ENCODE measurements around the gene THEM4. TPM values are rescaled to one million over a fixed set of nuclear protein-coding genes. Genes with fewer than 3 reads are reported as not detected.

THEM4 gene
- total RNA-seq, 2 experiments from 2014 or later, result 20.1 to 22.0 TPM

GRCh38 chr1:151839082-151839412 is 70.3 kb downstream of the THEM4 start:
- no peaks in the 10 kb centered on the region for H3K27me3 Mint-ChIP-seq (ENCODE audit: low read depth)
- H3K4me3 Mint-ChIP-seq, result peak overlapping the region; percentile 88
- CTCF ChIA-PET, result no interaction called here
- H3K36me3 Mint-ChIP-seq (ENCODE audit: low read depth), result peaks cover 2% of the 10 kb centered on the region
- peak overlapping the region; percentile 83 for H3K27ac Mint-ChIP-seq
- intact Hi-C loops (cut with micrococcal nuclease), result loop anchor here (1.0 to 10.0 kb wide), 8 partner anchors 9 to 644 kb away; partner anchors contain the start of genes CELF3, PIP5K1A, POGZ and VPS72
- DNase-seq, result no peak
- H3K4me1 Mint-ChIP-seq (ENCODE audit: low read depth), result peaks cover 37% of the 10 kb centered on the region
- no peaks in the 10 kb centered on the region for H3K9me3 Mint-ChIP-seq

GRCh38 chr1:151838222-151839081 is 70.9 kb downstream of the THEM4 start:
- peak overlapping the region; percentile 88 for H3K4me3 Mint-ChIP-seq
- peaks cover 43% of the 10 kb centered on the region for H3K4me1 Mint-ChIP-seq (ENCODE audit: low read depth)
- H3K9me3 Mint-ChIP-seq, result no peaks in the 10 kb centered on the region
- peak overlapping the region; percentile 83 for H3K27ac Mint-ChIP-seq
- peaks cover 2% of the 10 kb centered on the region for H3K36me3 Mint-ChIP-seq (ENCODE audit: low read depth)
- H3K27me3 Mint-ChIP-seq (ENCODE audit: low read depth), result no peaks in the 10 kb centered on the region
- CTCF ChIA-PET, result no interaction called here
- intact Hi-C loops (cut with micrococcal nuclease), result loop anchor here (1.0 to 10.0 kb wide), 8 partner anchors 10 to 644 kb away; partner anchors contain the start of genes CELF3, PIP5K1A, POGZ and VPS72
- peak; percentile 53 for DNase-seq

GRCh38 chr1:151837884-151838221 is 71.5 kb downstream of the THEM4 start:
- Mint-ChIP-seq H3K36me3 (ENCODE audit: low read depth) (peaks cover 2% of the 10 kb centered on the region), H3K9me3 (no peaks in the 10 kb centered on the region), H3K4me1 (ENCODE audit: low read depth) (peaks cover 45% of the 10 kb centered on the region), H3K4me3 (peak overlapping the region; percentile 72), H3K27ac (peak overlapping the region; percentile 57), H3K27me3 (ENCODE audit: low read depth) (no peaks in the 10 kb centered on the region)
- CTCF ChIA-PET, result interaction anchor here (1.7 to 2.4 kb wide), 3 partner anchors 75 to 244 kb away, joined by 6 to 13 read pairs (median 12); partner anchors contain the start of gene MRPL9
- intact Hi-C loops (cut with micrococcal nuclease), result loop anchor here (2.0 to 10.0 kb wide), 8 partner anchors 47 to 643 kb away; partner anchors contain the start of genes CELF3, PIP5K1A, POGZ and TDRKH
- DNase-seq, result no peak

- H3K27ac Mint-ChIP-seq, result peak overlapping the region; percentile 57
- intact Hi-C loops (cut with micrococcal nuclease), result loop anchor here (2.0 to 10.0 kb wide), 6 partner anchors 46 to 642 kb away; partner anchors contain the start of genes CELF3, PIP5K1A, POGZ and TDRKH
- peak overlapping the region; percentile 72 for H3K4me3 Mint-ChIP-seq
- peaks cover 2% of the 10 kb centered on the region for H3K36me3 Mint-ChIP-seq (ENCODE audit: low read depth)
- CTCF ChIA-PET, result interaction anchor here (0.5 to 2.4 kb wide), 26 partner anchors 9 to 622 kb away, joined by 3 to 14 read pairs (median 5); partner anchors contain the start of gene MRPL9
- peaks cover 45% of the 10 kb centered on the region for H3K4me1 Mint-ChIP-seq (ENCODE audit: low read depth)
- DNase-seq, result peak; percentile 56
- no peaks in the 10 kb centered on the region for H3K9me3 Mint-ChIP-seq
- H3K27me3 Mint-ChIP-seq (ENCODE audit: low read depth), result no peaks in the 10 kb centered on the region
Observed at GRCh38 chr1:151837197-151837596, 72.1 kb downstream of the THEM4 start.

GRCh38 chr1:151835596-151835995 is 73.7 kb downstream of the THEM4 start:
- no peak overlapping the region for H3K4me3 Mint-ChIP-seq
- no peaks in the 10 kb centered on the region for H3K36me3 Mint-ChIP-seq (ENCODE audit: low read depth)
- CTCF ChIA-PET, result interaction anchor here (0.8 to 2.4 kb wide), 20 partner anchors 8 to 300 kb away, joined by 3 to 14 read pairs (median 5); partner anchors contain the start of gene MRPL9
- no peak overlapping the region for H3K27ac Mint-ChIP-seq
- no peak for DNase-seq
- H3K9me3 Mint-ChIP-seq, result no peaks in the 10 kb centered on the region
- H3K4me1 Mint-ChIP-seq (ENCODE audit: low read depth), result peaks cover 44% of the 10 kb centered on the region
- H3K27me3 Mint-ChIP-seq (ENCODE audit: low read depth), result no peaks in the 10 kb centered on the region
- intact Hi-C loops (cut with micrococcal nuclease), result loop anchor here (5.0 to 10.0 kb wide), 5 partner anchors 118 to 641 kb away; partner anchors contain the start of genes CELF3, PIP5K1A, POGZ and VPS72

- Mint-ChIP-seq H3K4me3 (no peak overlapping the region), H3K27ac (no peak overlapping the region), H3K9me3 (no peaks in the 10 kb centered on the region), H3K4me1 (ENCODE audit: low read depth) (peaks cover 46% of the 10 kb centered on the region), H3K36me3 (ENCODE audit: low read depth) (no peaks in the 10 kb centered on the region), H3K27me3 (ENCODE audit: low read depth) (no peaks in the 10 kb centered on the region)
- no peak for DNase-seq
- CTCF ChIA-PET, result interaction anchor here (1.0 to 1.6 kb wide), 3 partner anchors 10 to 71 kb away, joined by 3 to 5 read pairs (median 4); partner anchors contain the start of gene MRPL9
- intact Hi-C loops (cut with micrococcal nuclease), result loop anchor here (10.0 kb wide), 1 partner anchor 639 kb away; the partner anchor contains the start of genes PIP5K1A and VPS72
Observed at GRCh38 chr1:151834239-151834638, 75.1 kb downstream of the THEM4 start.

GRCh38 chr1:151833172-151833900 is 76.0 kb downstream of the THEM4 start:
- no peak overlapping the region for H3K27ac Mint-ChIP-seq
- H3K4me1 Mint-ChIP-seq (ENCODE audit: low read depth), result peaks cover 53% of the 10 kb centered on the region
- intact Hi-C loops (cut with micrococcal nuclease), result loop anchor here (10.0 kb wide), 1 partner anchor 639 kb away; the partner anchor contains the start of genes PIP5K1A and VPS72
- H3K9me3 Mint-ChIP-seq, result no peaks in the 10 kb centered on the region
- CTCF ChIA-PET, result interaction anchor here (1.0 to 1.5 kb wide), 2 partner anchors 13 to 202 kb away, joined by 3 read pairs; no protein-coding TSS in a partner anchor
- H3K36me3 Mint-ChIP-seq (ENCODE audit: low read depth), result no peaks in the 10 kb centered on the region
- H3K27me3 Mint-ChIP-seq (ENCODE audit: low read depth), result no peaks in the 10 kb centered on the region
- DNase-seq, result no peak
- no peak overlapping the region for H3K4me3 Mint-ChIP-seq

GRCh38 chr1:151832318-151832980 is 76.9 kb downstream of the THEM4 start:
- intact Hi-C loops (cut with micrococcal nuclease), result loop anchor here (10.0 kb wide), 1 partner anchor 638 kb away; the partner anchor contains the start of genes PIP5K1A and VPS72
- no peak overlapping the region for H3K4me3 Mint-ChIP-seq
- no peaks in the 10 kb centered on the region for H3K36me3 Mint-ChIP-seq (ENCODE audit: low read depth)
- no peak for DNase-seq
- no peaks in the 10 kb centered on the region for H3K9me3 Mint-ChIP-seq
- peak overlapping the region; percentile 14 for H3K27ac Mint-ChIP-seq
- H3K4me1 Mint-ChIP-seq (ENCODE audit: low read depth), result peaks cover 58% of the 10 kb centered on the region
- CTCF ChIA-PET, result interaction anchor here (0.7 to 1.5 kb wide), 3 partner anchors 12 to 397 kb away, joined by 3 read pairs; no protein-coding TSS in a partner anchor
- H3K27me3 Mint-ChIP-seq (ENCODE audit: low read depth), result no peaks in the 10 kb centered on the region

- Mint-ChIP-seq H3K36me3 (ENCODE audit: low read depth) (no peaks in the 10 kb centered on the region), H3K9me3 (no peaks in the 10 kb centered on the region), H3K4me3 (no peak within 1 kb of the TSS), H3K27ac (peak within 1 kb of the TSS; percentile 14), H3K27me3 (ENCODE audit: low read depth) (no peaks in the 10 kb centered on the region), H3K4me1 (ENCODE audit: low read depth) (peaks cover 50% of the 10 kb centered on the region)
- DNase-seq, result no peak
- intact Hi-C loops (cut with micrococcal nuclease), result loop anchor here (10.0 kb wide), 1 partner anchor 637 kb away; the partner anchor contains the start of genes PIP5K1A and VPS72
- CTCF ChIA-PET, result no interaction called here
Observed at GRCh38 chr1:151831605-151832004, 77.7 kb downstream of the THEM4 start, which contains the start of gene RORC. Gene RORC (minus strand): TSS chr1:151831802. CDS start chr1:151831764, 38 bp downstream.

- no peak overlapping the region for H3K27ac Mint-ChIP-seq
Observed at GRCh38 chr1:151831256-151831591, 78.1 kb downstream of the THEM4 start.

GRCh38 chr1:151830055-151830454 is 79.3 kb downstream of the THEM4 start:
- no peak for DNase-seq
- Mint-ChIP-seq H3K4me1 (ENCODE audit: low read depth) (peaks cover 53% of the 10 kb centered on the region), H3K9me3 (no peaks in the 10 kb centered on the region), H3K36me3 (ENCODE audit: low read depth) (no peaks in the 10 kb centered on the region), H3K27me3 (ENCODE audit: low read depth) (no peaks in the 10 kb centered on the region), H3K27ac (peak overlapping the region; percentile 81), H3K4me3 (no peak overlapping the region)
- CTCF ChIA-PET, result interaction anchor here (0.6 to 1.3 kb wide), 5 partner anchors 9 to 49 kb away, joined by 3 to 4 read pairs (median 3); no protein-coding TSS in a partner anchor
- intact Hi-C loops (cut with micrococcal nuclease), result loop anchor here (10.0 kb wide), 1 partner anchor 635 kb away; the partner anchor contains the start of genes PIP5K1A and VPS72

More at GRCh38 chr1:151831256-151831591, 78.1 kb downstream of the THEM4 start:
- no peaks in the 10 kb centered on the region for H3K36me3 Mint-ChIP-seq (ENCODE audit: low read depth)
- peaks cover 49% of the 10 kb centered on the region for H3K4me1 Mint-ChIP-seq (ENCODE audit: low read depth)
- CTCF ChIA-PET, result interaction anchor here (0.6 to 1.2 kb wide), 2 partner anchors 11 to 98 kb away, joined by 3 read pairs; no protein-coding TSS in a partner anchor
- H3K9me3 Mint-ChIP-seq, result no peaks in the 10 kb centered on the region
- H3K4me3 Mint-ChIP-seq, result no peak overlapping the region
- no peaks in the 10 kb centered on the region for H3K27me3 Mint-ChIP-seq (ENCODE audit: low read depth)
- intact Hi-C loops (cut with micrococcal nuclease), result loop anchor here (10.0 kb wide), 1 partner anchor 636 kb away; the partner anchor contains the start of genes PIP5K1A and VPS72
- DNase-seq, result no peak
